Measurements from ENCODE around the gene UQCR10.

UQCR10 gene

GRCh38 chr22:29804985-29805384 lies 37.8 kb downstream of the UQCR10 start:
- ChIA-PET POLR2A (no interaction called here), CTCF (interaction anchor here (0.6 to 2.8 kb wide), 3 partner anchors 32 to 277 kb away, joined by 3 to 10 read pairs (median 3); no protein-coding TSS in a partner anchor)
- H3K4me3 ChIP-seq (ENCODE audit: low read depth, low read length): no peak overlapping the region
- no peak for TF ChIP-seq CTCF (IDR thresholded peaks at IDR 0.05; ENCODE audit: insufficient read depth, low read length, missing control alignments)
- no peak for DNase-seq (ENCODE audit: low read depth, low spot score)

- no peak overlapping the region for H3K4me3 ChIP-seq (ENCODE audit: low read depth, low read length)
- DNase-seq (ENCODE audit: low read depth, low spot score): no peak
- POLR2A ChIA-PET: no interaction called here
- no peak for TF ChIP-seq CTCF (IDR thresholded peaks at IDR 0.05; ENCODE audit: insufficient read depth, low read length, missing control alignments)
- CTCF ChIA-PET: interaction anchor here (2.8 kb wide), 1 partner anchor 198 kb away, joined by 10 read pairs; no protein-coding TSS in a partner anchor
Measured at GRCh38 chr22:29806196-29806595, 39.0 kb downstream of the UQCR10 start.

- H3K4me3 ChIP-seq (ENCODE audit: low read depth, low read length): no peak overlapping the region
- ChIA-PET POLR2A (no interaction called here), CTCF (interaction anchor here (1.2 to 2.3 kb wide), 2 partner anchors 193 to 195 kb away, joined by 5 to 7 read pairs; no protein-coding TSS in a partner anchor)
- no peak for DNase-seq (ENCODE audit: low read depth, low spot score)
- no peak for TF ChIP-seq CTCF (IDR thresholded peaks at IDR 0.05; ENCODE audit: insufficient read depth, low read length, missing control alignments)
Measured at GRCh38 chr22:29810216-29810615, 43.0 kb downstream of the UQCR10 start.

GRCh38 chr22:29811377-29811776 lies 44.2 kb downstream of the UQCR10 start:
- no peak for DNase-seq (ENCODE audit: low read depth, low spot score)
- CTCF ChIA-PET: interaction anchor here (1.3 to 1.5 kb wide), 2 partner anchors 10 to 194 kb away, joined by 4 to 5 read pairs; no protein-coding TSS in a partner anchor
- POLR2A ChIA-PET: no interaction called here
- H3K4me3 ChIP-seq (ENCODE audit: low read depth, low read length): no peak overlapping the region
- no peak for TF ChIP-seq CTCF (IDR thresholded peaks at IDR 0.05; ENCODE audit: insufficient read depth, low read length, missing control alignments)

GRCh38 chr22:29813126-29813525 lies 46.0 kb downstream of the UQCR10 start:
- CTCF ChIA-PET: interaction anchor here (1.4 to 3.2 kb wide), 3 partner anchors 13 to 276 kb away, joined by 3 to 15 read pairs (median 4); no protein-coding TSS in a partner anchor

GRCh38 chr22:29813563-29813962 lies 46.4 kb downstream of the UQCR10 start:
- POLR2A ChIA-PET: no interaction called here
- no peak for DNase-seq (ENCODE audit: low read depth, low spot score)
- H3K4me3 ChIP-seq (ENCODE audit: low read depth, low read length): no peak overlapping the region
- no peak for TF ChIP-seq CTCF (IDR thresholded peaks at IDR 0.05; ENCODE audit: insufficient read depth, low read length, missing control alignments)
- CTCF ChIA-PET: interaction anchor here (1.4 to 3.2 kb wide), 3 partner anchors 13 to 275 kb away, joined by 3 to 15 read pairs (median 4); no protein-coding TSS in a partner anchor

More at GRCh38 chr22:29813126-29813525, 46.0 kb downstream of the UQCR10 start:
- POLR2A ChIA-PET: no interaction called here
- no peak overlapping the region for H3K4me3 ChIP-seq (ENCODE audit: low read depth, low read length)
- DNase-seq (ENCODE audit: low read depth, low spot score): no peak
- TF ChIP-seq CTCF (IDR thresholded peaks at IDR 0.05; ENCODE audit: insufficient read depth, low read length, missing control alignments): no peak

Data from AG04449 (cell line).